Panc1 (cell line): Measurements from ENCODE around the gene MAGEB17. TPM values are rescaled to one million over a fixed set of nuclear protein-coding genes. Genes with fewer than 3 reads are reported as not detected.

ENCODE experiments used
- ATAC-seq: fragments of 200-7000 bp; cut with Tn5 transposase; 2 replicates; pipeline ENCODE4 v1.9.1; 2020; ENCODE audit warnings: mild to moderate bottlenecking, moderate library complexity
- BruUV-seq: library from RNA; stranded (reverse); fragments of 400-500 nt; replicated peaks from 2 replicates; lab custom pipeline; 2021; lab: Mats Ljungman, UMichigan
- CTCF ChIA-PET: fragments of 300-600 bp; sonication (Branson Sonifier 250); formaldehyde crosslinking; loops from one replicate; lab custom pipeline; 2022; ENCODE audit warnings: antibody characterized with exemption; lab: Charles Lee
- POLR2A ChIA-PET: fragments of 300-600 bp; sonication (Branson Sonifier 250); formaldehyde crosslinking; loops from one replicate; lab custom pipeline; 2022; ENCODE audit warnings: antibody characterized with exemption; lab: Charles Lee
- DNase-seq: peaks from one replicate; pipeline ENCODE4 v3.0.0-alpha.2; 2010; ENCODE audit warnings: low read depth, low spot score
- H3K27ac ChIP-seq: 2 replicates; pipeline ENCODE4 v1.5.1; 2011; ENCODE audit warnings: mild to moderate bottlenecking, low read length, inconsistent platforms
- H3K27me3 ChIP-seq: fragments of 200-500 bp; sonication (Bioruptor generic); 2 replicates; pipeline ENCODE4 v1.6.0; 2014; ENCODE audit warnings: low read length, inconsistent platforms; ENCODE audit not compliant: control insufficient read depth, insufficient read depth
- H3K36me3 ChIP-seq: fragments of 200-500 bp; sonication (Bioruptor generic); 2 replicates; pipeline ENCODE4 v1.5.1; 2014; ENCODE audit warnings: inconsistent platforms, mild to moderate bottlenecking, low read length, moderate library complexity; ENCODE audit not compliant: control insufficient read depth, insufficient read depth
- H3K4me1 ChIP-seq: 2 replicates; pipeline ENCODE4 v1.5.1; 2011; ENCODE audit warnings: inconsistent platforms, mild to moderate bottlenecking, low read length, moderate library complexity; ENCODE audit not compliant: control insufficient read depth, insufficient read depth
- H3K4me3 ChIP-seq, 2 experiments: 2 replicates each; pipeline ENCODE4 v1.5.1; 2011 to 2012; ENCODE audit warnings: low read depth in 2 of 2, low read length in 2 of 2, mild to moderate bottlenecking in 2 of 2, inconsistent platforms in 1 of 2, moderate library complexity in 1 of 2
- H3K9me3 ChIP-seq: fragments of 200-500 bp; sonication (Bioruptor generic); 2 replicates; pipeline ENCODE4 v1.5.1; 2014; ENCODE audit warnings: low read depth, mild to moderate bottlenecking, inconsistent platforms, low read length, moderate library complexity; ENCODE audit not compliant: control insufficient read depth, insufficient read depth
- POLR2AphosphoS5 ChIP-seq: IDR thresholded peaks from 2 replicates; pipeline ENCODE4 v1.6.1; 2012; ENCODE audit warnings: mild to moderate bottlenecking, low read depth, low read length, moderate library complexity
- SIN3A ChIP-seq: IDR thresholded peaks from 2 replicates; pipeline ENCODE4 v1.6.1; 2012; ENCODE audit warnings: low read depth, mild to moderate bottlenecking, low read length, moderate library complexity, borderline replicate concordance; ENCODE audit not compliant: insufficient read depth
- TCF7L2 ChIP-seq: IDR thresholded peaks from 2 replicates; pipeline ENCODE4 v1.6.1; 2011; ENCODE audit warnings: mild to moderate bottlenecking, low read depth, low read length, inconsistent platforms
- in situ Hi-C: cut with HindIII; loops from 2 replicates; pipeline ENCODE4 v1.10.0; 2016; ENCODE audit warnings: low sequenced_read_pairs, low pct_unique_long_range_greater_than_20kb
- intact Hi-C: fragments of 100-400 bp; cut with micrococcal nuclease; formaldehyde crosslinking; loops from one replicate; pipeline ENCODE4 v1.10.0; 2022; ENCODE audit not compliant: unreplicated experiment
- total RNA-seq: library from RNA; stranded (reverse); gene quantifications from one replicate; pipeline ENCODE4 v1.2.1, GENCODE V29; 2021; ENCODE audit not compliant: unreplicated experiment
- TF ChIP-seq, protein P1 (sequence below), 2 experiments: IDR thresholded peaks; 2 replicates each; pipeline ENCODE4 v1.6.1; 2011 to 2012; ENCODE audit warnings: low read depth in 2 of 2, control low read depth in 1 of 2, low read length in 1 of 2, mild to moderate bottlenecking in 1 of 2, moderate library complexity in 1 of 2; ENCODE audit not compliant: insufficient read depth in 1 of 2
- TF ChIP-seq, protein P2 (sequence below): fragments of 450-650 bp; IDR thresholded peaks from 2 replicates; pipeline ENCODE4 v1.5.1; 2017; ENCODE audit warnings: mild to moderate bottlenecking

Gene MAGEB17
- total RNA-seq, 1 experiment from 2014 or later, result not detected

DNA sequence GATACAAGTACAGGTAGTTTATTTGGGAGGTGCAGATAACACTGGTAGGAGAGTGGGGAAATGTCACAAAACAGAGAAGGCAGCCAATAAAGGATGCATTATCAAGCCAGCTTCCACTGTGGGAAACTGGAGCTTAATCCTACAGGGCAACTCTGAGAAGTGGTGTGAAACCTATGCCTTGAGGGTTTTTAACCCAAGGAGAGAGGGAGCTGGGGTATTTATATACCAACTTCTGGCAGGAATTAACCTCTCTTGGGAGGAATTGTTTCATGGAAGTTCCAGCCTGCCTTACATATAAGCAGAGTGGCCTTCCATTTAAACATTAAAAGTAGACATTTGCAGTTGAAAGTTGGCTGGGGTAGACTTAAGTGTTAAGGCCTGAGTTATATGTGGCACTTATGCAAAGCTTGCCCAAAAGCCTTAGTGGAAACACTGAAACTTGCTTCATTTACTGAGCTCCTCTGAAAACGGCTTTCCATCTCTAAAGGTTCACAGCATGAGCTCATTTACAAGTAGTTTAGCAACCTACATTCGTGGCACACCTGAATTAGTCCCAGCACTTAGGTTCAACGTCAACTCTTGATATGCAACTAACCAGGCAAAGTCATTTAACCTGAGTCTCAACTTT lies 19.2 kb downstream of the MAGEB17 start:
- BruUV-seq, result no TSS peak
- POLR2A ChIA-PET, result no interaction called here
- no peaks in the 10 kb centered on the region for H3K4me1 ChIP-seq
- TF ChIP-seq SIN3A (no peak), POLR2AphosphoS5 (no peak), TCF7L2 (no peak)
- TF ChIP-seq, protein P1, sequence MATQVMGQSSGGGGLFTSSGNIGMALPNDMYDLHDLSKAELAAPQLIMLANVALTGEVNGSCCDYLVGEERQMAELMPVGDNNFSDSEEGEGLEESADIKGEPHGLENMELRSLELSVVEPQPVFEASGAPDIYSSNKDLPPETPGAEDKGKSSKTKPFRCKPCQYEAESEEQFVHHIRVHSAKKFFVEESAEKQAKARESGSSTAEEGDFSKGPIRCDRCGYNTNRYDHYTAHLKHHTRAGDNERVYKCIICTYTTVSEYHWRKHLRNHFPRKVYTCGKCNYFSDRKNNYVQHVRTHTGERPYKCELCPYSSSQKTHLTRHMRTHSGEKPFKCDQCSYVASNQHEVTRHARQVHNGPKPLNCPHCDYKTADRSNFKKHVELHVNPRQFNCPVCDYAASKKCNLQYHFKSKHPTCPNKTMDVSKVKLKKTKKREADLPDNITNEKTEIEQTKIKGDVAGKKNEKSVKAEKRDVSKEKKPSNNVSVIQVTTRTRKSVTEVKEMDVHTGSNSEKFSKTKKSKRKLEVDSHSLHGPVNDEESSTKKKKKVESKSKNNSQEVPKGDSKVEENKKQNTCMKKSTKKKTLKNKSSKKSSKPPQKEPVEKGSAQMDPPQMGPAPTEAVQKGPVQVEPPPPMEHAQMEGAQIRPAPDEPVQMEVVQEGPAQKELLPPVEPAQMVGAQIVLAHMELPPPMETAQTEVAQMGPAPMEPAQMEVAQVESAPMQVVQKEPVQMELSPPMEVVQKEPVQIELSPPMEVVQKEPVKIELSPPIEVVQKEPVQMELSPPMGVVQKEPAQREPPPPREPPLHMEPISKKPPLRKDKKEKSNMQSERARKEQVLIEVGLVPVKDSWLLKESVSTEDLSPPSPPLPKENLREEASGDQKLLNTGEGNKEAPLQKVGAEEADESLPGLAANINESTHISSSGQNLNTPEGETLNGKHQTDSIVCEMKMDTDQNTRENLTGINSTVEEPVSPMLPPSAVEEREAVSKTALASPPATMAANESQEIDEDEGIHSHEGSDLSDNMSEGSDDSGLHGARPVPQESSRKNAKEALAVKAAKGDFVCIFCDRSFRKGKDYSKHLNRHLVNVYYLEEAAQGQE (IDR thresholded peaks at IDR 0.05; ENCODE audit: insufficient read depth in 1 of 2, low read depth in 2 of 2, low read length in 1 of 2), result no peak
- TF ChIP-seq, protein P2, sequence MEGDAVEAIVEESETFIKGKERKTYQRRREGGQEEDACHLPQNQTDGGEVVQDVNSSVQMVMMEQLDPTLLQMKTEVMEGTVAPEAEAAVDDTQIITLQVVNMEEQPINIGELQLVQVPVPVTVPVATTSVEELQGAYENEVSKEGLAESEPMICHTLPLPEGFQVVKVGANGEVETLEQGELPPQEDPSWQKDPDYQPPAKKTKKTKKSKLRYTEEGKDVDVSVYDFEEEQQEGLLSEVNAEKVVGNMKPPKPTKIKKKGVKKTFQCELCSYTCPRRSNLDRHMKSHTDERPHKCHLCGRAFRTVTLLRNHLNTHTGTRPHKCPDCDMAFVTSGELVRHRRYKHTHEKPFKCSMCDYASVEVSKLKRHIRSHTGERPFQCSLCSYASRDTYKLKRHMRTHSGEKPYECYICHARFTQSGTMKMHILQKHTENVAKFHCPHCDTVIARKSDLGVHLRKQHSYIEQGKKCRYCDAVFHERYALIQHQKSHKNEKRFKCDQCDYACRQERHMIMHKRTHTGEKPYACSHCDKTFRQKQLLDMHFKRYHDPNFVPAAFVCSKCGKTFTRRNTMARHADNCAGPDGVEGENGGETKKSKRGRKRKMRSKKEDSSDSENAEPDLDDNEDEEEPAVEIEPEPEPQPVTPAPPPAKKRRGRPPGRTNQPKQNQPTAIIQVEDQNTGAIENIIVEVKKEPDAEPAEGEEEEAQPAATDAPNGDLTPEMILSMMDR, result no peak
- CTCF ChIA-PET, result no interaction called here
- in situ Hi-C loops, result no loop called here
- no peaks in the 10 kb centered on the region for H3K27me3 ChIP-seq
- no peaks in the 10 kb centered on the region for H3K36me3 ChIP-seq
- DNase-seq (no peak), ATAC-seq (no peak)
- H3K4me3 ChIP-seq, result no peak overlapping the region
- intact Hi-C loops, result no loop called here
- no peaks in the 10 kb centered on the region for H3K9me3 ChIP-seq
- H3K27ac ChIP-seq, result no peak overlapping the region

DNA sequence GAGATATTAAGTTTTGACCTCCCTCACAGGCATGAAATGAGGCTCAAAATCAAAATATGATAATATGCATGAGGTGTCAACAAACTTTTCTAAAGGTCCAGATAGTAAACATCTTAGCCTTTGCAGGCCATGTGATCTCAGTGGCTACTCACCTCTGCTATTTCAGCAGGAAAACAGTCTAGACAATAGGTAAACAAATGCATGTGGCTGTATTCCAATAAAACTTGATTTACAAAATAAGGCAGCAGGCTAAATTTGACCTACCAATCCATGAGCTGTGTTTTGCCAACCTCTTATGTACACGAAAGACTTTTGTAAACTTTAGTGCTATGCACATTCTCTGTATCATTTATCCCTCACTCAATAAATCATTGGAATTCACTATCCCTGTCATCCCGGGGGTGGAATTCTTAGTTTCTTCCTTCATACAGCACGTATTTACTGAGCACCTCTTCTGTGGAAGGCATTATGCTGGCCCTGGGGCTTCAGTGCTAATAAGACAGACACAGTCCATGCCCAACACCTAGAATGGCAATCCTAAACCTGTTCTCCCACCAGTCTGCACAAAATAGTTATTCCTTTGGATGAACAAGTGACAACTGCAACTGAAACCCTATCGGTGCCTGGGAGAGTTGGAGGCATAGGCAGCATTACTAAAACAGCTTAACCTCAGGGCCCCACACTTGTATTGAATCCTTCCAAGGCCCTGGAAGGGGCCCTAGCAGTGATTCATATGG lies 19.9 kb downstream of the MAGEB17 start:
- CTCF ChIA-PET, result no interaction called here
- no TSS peak for BruUV-seq
- no peaks in the 10 kb centered on the region for H3K9me3 ChIP-seq
- POLR2A ChIA-PET, result no interaction called here
- TF ChIP-seq, protein P1 (IDR thresholded peaks at IDR 0.05; ENCODE audit: insufficient read depth in 1 of 2, low read depth in 2 of 2, low read length in 1 of 2), result no peak
- TF ChIP-seq SIN3A (no peak), TCF7L2 (no peak), POLR2AphosphoS5 (no peak)
- TF ChIP-seq, protein P2, result no peak
- no peak overlapping the region for H3K4me3 ChIP-seq
- H3K27me3 ChIP-seq, result no peaks in the 10 kb centered on the region
- no peak for DNase-seq
- in situ Hi-C loops, result no loop called here
- intact Hi-C loops, result no loop called here
- no peaks in the 10 kb centered on the region for H3K36me3 ChIP-seq
- no peak overlapping the region for H3K27ac ChIP-seq
- no peaks in the 10 kb centered on the region for H3K4me1 ChIP-seq
- no peak for ATAC-seq
